Panc1 (cell line): ENCODE data around the gene SGMS1. TPM values are rescaled to one million over a fixed set of nuclear protein-coding genes. Genes with fewer than 3 reads are reported as not detected.

Source experiments
- ATAC-seq: fragments of 200-7000 bp; cut with Tn5 transposase; 2 replicates; pipeline ENCODE4 v1.9.1; 2020; ENCODE audit warnings: mild to moderate bottlenecking, moderate library complexity
- BruUV-seq: library from RNA; stranded (reverse); fragments of 400-500 nt; replicated peaks from 2 replicates; lab custom pipeline; 2021; lab: Mats Ljungman, UMichigan
- CTCF ChIA-PET: fragments of 300-600 bp; sonication (Branson Sonifier 250); formaldehyde crosslinking; loops from one replicate; lab custom pipeline; 2022; ENCODE audit warnings: antibody characterized with exemption; lab: Charles Lee
- POLR2A ChIA-PET: fragments of 300-600 bp; sonication (Branson Sonifier 250); formaldehyde crosslinking; loops from one replicate; lab custom pipeline; 2022; ENCODE audit warnings: antibody characterized with exemption; lab: Charles Lee
- DNase-seq: peaks from one replicate; pipeline ENCODE4 v3.0.0-alpha.2; 2010; ENCODE audit warnings: low read depth, low spot score
- H3K27ac ChIP-seq: 2 replicates; pipeline ENCODE4 v1.5.1; 2011; ENCODE audit warnings: mild to moderate bottlenecking, low read length, inconsistent platforms
- H3K27me3 ChIP-seq: fragments of 200-500 bp; sonication (Bioruptor generic); 2 replicates; pipeline ENCODE4 v1.6.0; 2014; ENCODE audit warnings: low read length, inconsistent platforms; ENCODE audit not compliant: control insufficient read depth, insufficient read depth
- H3K36me3 ChIP-seq: fragments of 200-500 bp; sonication (Bioruptor generic); 2 replicates; pipeline ENCODE4 v1.5.1; 2014; ENCODE audit warnings: inconsistent platforms, mild to moderate bottlenecking, low read length, moderate library complexity; ENCODE audit not compliant: control insufficient read depth, insufficient read depth
- H3K4me1 ChIP-seq: 2 replicates; pipeline ENCODE4 v1.5.1; 2011; ENCODE audit warnings: inconsistent platforms, mild to moderate bottlenecking, low read length, moderate library complexity; ENCODE audit not compliant: control insufficient read depth, insufficient read depth
- H3K4me3 ChIP-seq, 2 experiments: 2 replicates each; pipeline ENCODE4 v1.5.1; 2011 to 2012; ENCODE audit warnings: low read depth in 2 of 2, low read length in 2 of 2, mild to moderate bottlenecking in 2 of 2, inconsistent platforms in 1 of 2, moderate library complexity in 1 of 2
- H3K9me3 ChIP-seq: fragments of 200-500 bp; sonication (Bioruptor generic); 2 replicates; pipeline ENCODE4 v1.5.1; 2014; ENCODE audit warnings: low read depth, mild to moderate bottlenecking, inconsistent platforms, low read length, moderate library complexity; ENCODE audit not compliant: control insufficient read depth, insufficient read depth
- CTCF ChIP-seq: fragments of 450-650 bp; IDR thresholded peaks from 2 replicates; pipeline ENCODE4 v1.5.1; 2017; ENCODE audit warnings: mild to moderate bottlenecking
- POLR2AphosphoS5 ChIP-seq: IDR thresholded peaks from 2 replicates; pipeline ENCODE4 v1.6.1; 2012; ENCODE audit warnings: mild to moderate bottlenecking, low read depth, low read length, moderate library complexity
- REST ChIP-seq, 2 experiments: IDR thresholded peaks; 2 replicates each; pipeline ENCODE4 v1.6.1; 2011 to 2012; ENCODE audit warnings: low read depth in 2 of 2, control low read depth in 1 of 2, low read length in 1 of 2, mild to moderate bottlenecking in 1 of 2, moderate library complexity in 1 of 2; ENCODE audit not compliant: insufficient read depth in 1 of 2
- SIN3A ChIP-seq: IDR thresholded peaks from 2 replicates; pipeline ENCODE4 v1.6.1; 2012; ENCODE audit warnings: low read depth, mild to moderate bottlenecking, low read length, moderate library complexity, borderline replicate concordance; ENCODE audit not compliant: insufficient read depth
- TCF7L2 ChIP-seq: IDR thresholded peaks from 2 replicates; pipeline ENCODE4 v1.6.1; 2011; ENCODE audit warnings: mild to moderate bottlenecking, low read depth, low read length, inconsistent platforms
- in situ Hi-C: cut with HindIII; loops from 2 replicates; pipeline ENCODE4 v1.10.0; 2016; ENCODE audit warnings: low sequenced_read_pairs, low pct_unique_long_range_greater_than_20kb
- intact Hi-C: fragments of 100-400 bp; cut with micrococcal nuclease; formaldehyde crosslinking; loops from one replicate; pipeline ENCODE4 v1.10.0; 2022; ENCODE audit not compliant: unreplicated experiment
- total RNA-seq: library from RNA; stranded (reverse); gene quantifications from one replicate; pipeline ENCODE4 v1.2.1, GENCODE V29; 2021; ENCODE audit not compliant: unreplicated experiment

The SGMS1 gene
- total RNA-seq, 1 experiment from 2014 or later: 22.0 TPM

GRCh38 chr10:50557130-50557682 is 66.5 kb downstream of the SGMS1 start:
- no TSS peak for BruUV-seq

GRCh38 chr10:50556237-50557120 is 67.3 kb downstream of the SGMS1 start:
- BruUV-seq: no TSS peak
- Histone ChIP-seq H3K27ac (0 out of 2 replicates have a peak overlapping the region, but pooled peaks have one; percentile 2), H3K4me1 (peaks cover 14% of the 10 kb centered on the region), H3K9me3 (no peaks in the 10 kb centered on the region), H3K36me3 (no peaks in the 10 kb centered on the region), H3K27me3 (no peaks in the 10 kb centered on the region), H3K4me3 (no peak overlapping the region)
- DNase-seq (no peak), ATAC-seq (no peak)
- TF ChIP-seq POLR2AphosphoS5: no peak
- TF ChIP-seq TCF7L2: no peak
- TF ChIP-seq SIN3A: no peak
- no peak for TF ChIP-seq REST (IDR thresholded peaks at IDR 0.05; ENCODE audit: insufficient read depth in 1 of 2, low read depth in 2 of 2, low read length in 1 of 2)
- TF ChIP-seq CTCF: no peak
- POLR2A ChIA-PET: no interaction called here
- CTCF ChIA-PET: no interaction called here
- in situ Hi-C loops (no loop called here), intact Hi-C loops (no loop called here)

More at GRCh38 chr10:50557130-50557682, 66.5 kb downstream of the SGMS1 start:
- POLR2A ChIA-PET: no interaction called here
- H3K27me3 ChIP-seq: no peaks in the 10 kb centered on the region
- no peaks in the 10 kb centered on the region for H3K9me3 ChIP-seq
- H3K4me1 ChIP-seq: peaks cover 18% of the 10 kb centered on the region
- H3K36me3 ChIP-seq: no peaks in the 10 kb centered on the region
- DNase-seq (no peak), ATAC-seq (no peak)
- CTCF ChIA-PET: interaction anchor here (0.7 kb wide), 1 partner anchor 319 kb away, joined by 13 read pairs; no protein-coding TSS in a partner anchor
- H3K4me3 ChIP-seq: no peak overlapping the region
- H3K27ac ChIP-seq: no peak overlapping the region
- no peak for TF ChIP-seq POLR2AphosphoS5
- in situ Hi-C loops: no loop called here
- intact Hi-C loops: no loop called here
